Uterus (tissue), 2 donors: ENCODE data around the gene TBX5.

Source experiments
- POLR2A ChIP-seq, 2 donors: fragments of 450-650 bp; IDR thresholded peaks; one replicate each; pipeline ENCODE4 v1.6.1; 2016; ENCODE audit warnings: antibody characterized with exemption in 2 of 2, mild to moderate bottlenecking in 1 of 2, moderate library complexity in 1 of 2
- TF ChIP-seq, protein P1 (sequence below), 4 experiments: fragments of 200-600 bp in 2 of 4; fragments of 450-650 bp in 2 of 4; sonication (generic) in 2 of 4; IDR thresholded peaks; one replicate each; pipeline ENCODE4 v1.5.1; 2016 to 2019; ENCODE audit warnings: antibody characterized with exemption in 4 of 4, mild to moderate bottlenecking in 2 of 4, moderate library complexity in 1 of 4

GRCh38 chr12:114399664-114400211, 6.2 kb downstream of the TBX5 start:
- TF ChIP-seq, protein P1, sequence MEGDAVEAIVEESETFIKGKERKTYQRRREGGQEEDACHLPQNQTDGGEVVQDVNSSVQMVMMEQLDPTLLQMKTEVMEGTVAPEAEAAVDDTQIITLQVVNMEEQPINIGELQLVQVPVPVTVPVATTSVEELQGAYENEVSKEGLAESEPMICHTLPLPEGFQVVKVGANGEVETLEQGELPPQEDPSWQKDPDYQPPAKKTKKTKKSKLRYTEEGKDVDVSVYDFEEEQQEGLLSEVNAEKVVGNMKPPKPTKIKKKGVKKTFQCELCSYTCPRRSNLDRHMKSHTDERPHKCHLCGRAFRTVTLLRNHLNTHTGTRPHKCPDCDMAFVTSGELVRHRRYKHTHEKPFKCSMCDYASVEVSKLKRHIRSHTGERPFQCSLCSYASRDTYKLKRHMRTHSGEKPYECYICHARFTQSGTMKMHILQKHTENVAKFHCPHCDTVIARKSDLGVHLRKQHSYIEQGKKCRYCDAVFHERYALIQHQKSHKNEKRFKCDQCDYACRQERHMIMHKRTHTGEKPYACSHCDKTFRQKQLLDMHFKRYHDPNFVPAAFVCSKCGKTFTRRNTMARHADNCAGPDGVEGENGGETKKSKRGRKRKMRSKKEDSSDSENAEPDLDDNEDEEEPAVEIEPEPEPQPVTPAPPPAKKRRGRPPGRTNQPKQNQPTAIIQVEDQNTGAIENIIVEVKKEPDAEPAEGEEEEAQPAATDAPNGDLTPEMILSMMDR (IDR thresholded peaks at IDR 0.05) = no peak
- TF ChIP-seq POLR2A (IDR thresholded peaks at IDR 0.05) = no peak
